Mesendoderm (in vitro differentiated cells): ENCODE data around the gene UBE2M.

Experiments used
- DNase-seq: peaks from one replicate; pipeline ENCODE4 v3.0.0; 2013
- H2AK5ac ChIP-seq: 2 replicates; pipeline ENCODE4 v1.6.1; 2013; ENCODE audit warnings: low read length, inconsistent platforms
- H2BK120ac ChIP-seq: 2 replicates; pipeline ENCODE4 v1.6.1; 2013; ENCODE audit warnings: low read depth, mild to moderate bottlenecking, low read length, moderate library complexity, mixed read lengths
- H2BK15ac ChIP-seq: replicated peaks from 2 replicates; pipeline ENCODE4 v1.6.1; 2013; ENCODE audit warnings: low read depth, mild to moderate bottlenecking, moderate library complexity
- H2BK5ac ChIP-seq: 2 replicates; pipeline ENCODE4 v1.6.1; 2013; ENCODE audit warnings: low read length, inconsistent platforms
- H3K18ac ChIP-seq: 2 replicates; pipeline ENCODE4 v1.6.1; 2013; ENCODE audit warnings: mild to moderate bottlenecking, low read length, mixed read lengths
- H3K23ac ChIP-seq: one replicate; pipeline ENCODE4 v1.6.1; 2013; ENCODE audit warnings: low read length
- H3K27ac ChIP-seq: 2 replicates; pipeline ENCODE4 v1.5.1; 2013; ENCODE audit warnings: low read depth, mild to moderate bottlenecking, inconsistent platforms, low read length, moderate library complexity
- H3K27me3 ChIP-seq: 2 replicates; pipeline ENCODE4 v1.6.1; 2013; ENCODE audit warnings: low read length, control low read depth, mild to moderate bottlenecking, inconsistent platforms; ENCODE audit not compliant: insufficient read depth, poor library complexity
- H3K36me3 ChIP-seq: 2 replicates; pipeline ENCODE4 v1.6.1; 2013; ENCODE audit warnings: low read length, inconsistent platforms; ENCODE audit not compliant: control insufficient read depth, insufficient read depth
- H3K4ac ChIP-seq: one replicate; pipeline ENCODE4 v1.6.1; 2013; ENCODE audit warnings: low read depth, mild to moderate bottlenecking, low read length, moderate library complexity
- H3K4me1 ChIP-seq: 2 replicates; pipeline ENCODE4 v1.6.1; 2013; ENCODE audit warnings: low read depth, low read length, inconsistent platforms; ENCODE audit not compliant: control insufficient read depth
- H3K4me2 ChIP-seq: 2 replicates; pipeline ENCODE4 v1.6.1; 2013; ENCODE audit warnings: low read length
- H3K4me3 ChIP-seq: 2 replicates; pipeline ENCODE4 v1.5.1; 2013; ENCODE audit warnings: mild to moderate bottlenecking, low read length
- H3K56ac ChIP-seq: one replicate; pipeline ENCODE4 v1.6.1; 2013; ENCODE audit warnings: low read length
- H3K79me1 ChIP-seq: 2 replicates; pipeline ENCODE4 v1.6.1; 2013; ENCODE audit warnings: low read length, inconsistent platforms
- H3K79me2 ChIP-seq: 2 replicates; pipeline ENCODE4 v1.6.1; 2013; ENCODE audit warnings: mild to moderate bottlenecking, low read length; ENCODE audit not compliant: control insufficient read depth, insufficient read depth
- H3K9ac ChIP-seq: 2 replicates; pipeline ENCODE4 v1.6.1; 2013; ENCODE audit warnings: low read length, inconsistent platforms
- H4K5ac ChIP-seq: one replicate; pipeline ENCODE4 v1.6.1; 2013; ENCODE audit warnings: low read length
- H4K8ac ChIP-seq: one replicate; pipeline ENCODE4 v1.6.1; 2013; ENCODE audit warnings: low read depth, mild to moderate bottlenecking, control low read depth, low read length, moderate library complexity
- whole genome bisulfite sequencing: extraction: QIAGEN DNeasy Blood & Tissue Kit; methylation state at CpG from one replicate; pipeline ENCODE4 v1.1.7; 2013; ENCODE audit warnings: low lambda C conversion rate, missing lambda C conversion rate; ENCODE audit not compliant: insufficient coverage; ENCODE audit errors: extremely low coverage; 5-methylcytosine and 5-hydroxymethylcytosine counted together

UBE2M gene

GRCh38 chr19:58548859-58549663 is 9.3 kb downstream of the UBE2M start:
- H2BK5ac ChIP-seq = no peak overlapping the region
- H3K27ac ChIP-seq = no peak overlapping the region
- H3K9ac ChIP-seq = no peak overlapping the region
- H3K23ac ChIP-seq = no peak overlapping the region
- no peak overlapping the region for H2BK15ac ChIP-seq
- H2AK5ac ChIP-seq = no peak overlapping the region
- H2BK120ac ChIP-seq = no peak overlapping the region
- WGBS = no CpG with 5 or more reads among the region's 20 CpGs
- H4K8ac ChIP-seq = no peak overlapping the region
- H3K4ac ChIP-seq = no peak overlapping the region
- H3K4me2 ChIP-seq = no peak overlapping the region
- no peak overlapping the region for H3K56ac ChIP-seq
- peaks cover 40% of the 10 kb centered on the region for H3K36me3 ChIP-seq
- H3K79me2 ChIP-seq = peaks cover 54% of the 10 kb centered on the region
- no peak overlapping the region for H4K5ac ChIP-seq
- DNase-seq = no peak
- H3K4me1 ChIP-seq = peaks cover 8% of the 10 kb centered on the region
- H3K79me1 ChIP-seq = peaks cover 33% of the 10 kb centered on the region
- no peak overlapping the region for H3K18ac ChIP-seq
- no peak overlapping the region for H3K4me3 ChIP-seq
- H3K27me3 ChIP-seq = no peaks in the 10 kb centered on the region

DNA sequence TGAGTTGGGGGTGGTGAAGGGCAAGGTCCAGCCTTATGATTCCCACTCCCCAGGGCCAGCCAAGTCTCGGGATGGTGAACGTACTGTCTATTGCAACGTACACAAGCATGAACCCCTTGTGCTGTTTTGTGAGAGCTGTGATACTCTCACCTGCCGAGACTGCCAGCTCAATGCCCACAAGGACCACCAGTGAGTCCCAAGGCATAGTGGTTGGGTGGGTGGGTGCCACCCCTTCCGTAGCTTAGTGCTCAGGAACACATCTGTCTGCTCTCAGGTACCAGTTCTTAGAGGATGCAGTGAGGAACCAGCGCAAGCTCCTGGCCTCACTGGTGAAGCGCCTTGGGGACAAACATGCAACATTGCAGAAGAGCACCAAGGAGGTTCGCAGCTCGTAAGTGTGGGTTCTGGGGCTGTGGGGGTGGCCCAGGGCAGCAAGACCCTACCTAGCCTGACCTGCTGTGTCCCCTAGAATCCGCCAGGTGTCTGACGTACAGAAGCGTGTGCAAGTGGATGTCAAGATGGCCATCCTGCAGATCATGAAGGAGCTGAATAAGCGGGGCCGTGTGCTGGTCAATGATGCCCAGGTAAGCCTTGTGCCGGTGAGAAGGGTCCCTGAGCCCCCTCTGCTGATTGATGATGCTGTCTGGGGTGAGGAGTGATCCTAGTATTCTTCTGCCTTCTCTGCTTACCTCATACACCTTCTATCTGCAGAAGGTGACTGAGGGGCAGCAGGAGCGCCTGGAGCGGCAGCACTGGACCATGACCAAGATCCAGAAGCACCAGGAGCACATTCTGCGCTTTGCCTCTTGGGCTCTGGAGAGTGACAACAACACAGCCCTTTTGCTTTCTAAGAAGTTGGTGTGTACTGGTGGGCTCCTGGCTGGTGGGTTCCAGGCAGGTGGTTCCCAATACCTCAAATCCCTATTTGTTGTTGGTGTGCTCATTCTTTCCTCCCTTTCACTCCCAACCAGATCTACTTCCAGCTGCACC is 10.8 kb downstream of the UBE2M start:
- H2BK5ac ChIP-seq = no peak overlapping the region
- peaks cover 8% of the 10 kb centered on the region for H3K4me1 ChIP-seq
- no peak overlapping the region for H4K8ac ChIP-seq
- H3K4me2 ChIP-seq = no peak overlapping the region
- H3K27me3 ChIP-seq = no peaks in the 10 kb centered on the region
- no peak overlapping the region for H2AK5ac ChIP-seq
- peak overlapping the region; percentile 23 for H3K9ac ChIP-seq
- H3K4me3 ChIP-seq = no peak overlapping the region
- H4K5ac ChIP-seq = no peak overlapping the region
- no peak overlapping the region for H3K23ac ChIP-seq
- H3K4ac ChIP-seq = no peak overlapping the region
- no peak overlapping the region for H3K27ac ChIP-seq
- H3K18ac ChIP-seq = no peak overlapping the region
- H3K36me3 ChIP-seq = peaks cover 40% of the 10 kb centered on the region
- peak overlapping the region; percentile 0 for H3K56ac ChIP-seq
- WGBS = no CpG with 5 or more reads among the region's 18 CpGs
- peaks cover 54% of the 10 kb centered on the region for H3K79me2 ChIP-seq
- DNase-seq = no peak
- no peak overlapping the region for H2BK15ac ChIP-seq
- peaks cover 33% of the 10 kb centered on the region for H3K79me1 ChIP-seq
- no peak overlapping the region for H2BK120ac ChIP-seq

- Histone ChIP-seq H3K4me2 (peak overlapping the region; percentile 73), H3K56ac (peak overlapping the region; percentile 99), H3K18ac (no peak overlapping the region), H3K27ac (no peak overlapping the region), H3K4ac (no peak overlapping the region), H3K36me3 (peaks cover 34% of the 10 kb centered on the region), H3K27me3 (no peaks in the 10 kb centered on the region), H3K23ac (no peak overlapping the region), H2AK5ac (no peak overlapping the region), H4K8ac (no peak overlapping the region), H3K9ac (peak overlapping the region; percentile 100), H4K5ac (no peak overlapping the region), H2BK15ac (no peak overlapping the region), H3K4me3 (peak overlapping the region; percentile 99), H2BK5ac (no peak overlapping the region), H2BK120ac (no peak overlapping the region), H3K79me1 (peaks cover 32% of the 10 kb centered on the region), H3K79me2 (peaks cover 54% of the 10 kb centered on the region), H3K4me1 (peaks cover 8% of the 10 kb centered on the region)
- DNase-seq = no peak
- WGBS = no CpG with 5 or more reads among the region's 1 CpG
Measured at GRCh38 chr19:58546019-58546530, 12.3 kb downstream of the UBE2M start.

- Histone ChIP-seq H3K18ac (peak overlapping the region; percentile 85), H2BK5ac (no peak overlapping the region), H3K56ac (peak overlapping the region; percentile 99), H3K79me2 (peaks cover 54% of the 10 kb centered on the region), H3K27ac (no peak overlapping the region), H3K4me1 (peaks cover 8% of the 10 kb centered on the region), H3K9ac (peak overlapping the region; percentile 100), H3K79me1 (peaks cover 29% of the 10 kb centered on the region), H2BK15ac (no peak overlapping the region), H2BK120ac (no peak overlapping the region), H3K4me3 (peak overlapping the region; percentile 99), H2AK5ac (no peak overlapping the region), H3K23ac (peak overlapping the region; percentile 94), H3K4me2 (peak overlapping the region; percentile 73), H3K27me3 (no peaks in the 10 kb centered on the region), H4K8ac (no peak overlapping the region), H3K36me3 (peaks cover 29% of the 10 kb centered on the region), H4K5ac (no peak overlapping the region), H3K4ac (peak overlapping the region; percentile 28)
- WGBS = no CpG with 5 or more reads among the region's 21 CpGs
- DNase-seq = no peak
Measured at GRCh38 chr19:58545286-58546018, 13.0 kb downstream of the UBE2M start.

DNA sequence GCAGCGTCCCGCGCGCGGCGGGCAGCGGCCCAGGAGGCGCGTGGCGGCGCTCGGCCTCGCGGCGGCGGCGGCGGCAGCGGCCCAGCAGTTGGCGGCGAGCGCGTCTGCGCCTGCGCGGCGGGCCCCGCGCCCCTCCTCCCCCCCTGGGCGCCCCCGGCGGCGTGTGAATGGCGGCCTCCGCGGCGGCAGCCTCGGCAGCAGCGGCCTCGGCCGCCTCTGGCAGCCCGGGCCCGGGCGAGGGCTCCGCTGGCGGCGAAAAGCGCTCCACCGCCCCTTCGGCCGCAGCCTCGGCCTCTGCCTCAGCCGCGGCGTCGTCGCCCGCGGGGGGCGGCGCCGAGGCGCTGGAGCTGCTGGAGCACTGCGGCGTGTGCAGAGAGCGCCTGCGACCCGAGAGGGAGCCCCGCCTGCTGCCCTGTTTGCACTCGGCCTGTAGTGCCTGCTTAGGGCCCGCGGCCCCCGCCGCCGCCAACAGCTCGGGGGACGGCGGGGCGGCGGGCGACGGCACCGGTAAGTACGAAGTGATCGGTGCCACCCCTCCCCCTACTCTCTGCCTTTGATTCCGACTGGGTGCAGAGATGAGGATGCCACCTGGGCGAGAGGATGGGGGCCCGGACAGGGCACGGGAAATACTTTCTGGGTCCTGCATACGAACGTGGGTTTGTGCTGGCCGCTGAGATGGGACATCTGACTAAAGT is 13.7 kb downstream of the UBE2M start:
- Histone ChIP-seq H4K5ac (no peak overlapping the region), H3K4me1 (peaks cover 8% of the 10 kb centered on the region), H3K79me1 (peaks cover 24% of the 10 kb centered on the region), H3K4me3 (peak overlapping the region; percentile 99), H3K18ac (peak overlapping the region; percentile 85), H2BK15ac (no peak overlapping the region), H3K36me3 (peaks cover 24% of the 10 kb centered on the region), H2BK120ac (no peak overlapping the region), H3K27ac (peak overlapping the region; percentile 99), H3K56ac (peak overlapping the region; percentile 99), H2AK5ac (peak overlapping the region; percentile 69), H4K8ac (peak overlapping the region; percentile 98), H2BK5ac (peak overlapping the region; percentile 84), H3K4me2 (peak overlapping the region; percentile 73), H3K27me3 (no peaks in the 10 kb centered on the region), H3K23ac (peak overlapping the region; percentile 94), H3K9ac (peak overlapping the region; percentile 100), H3K4ac (peak overlapping the region; percentile 28), H3K79me2 (peaks cover 49% of the 10 kb centered on the region)
- peak; percentile 57 for DNase-seq
- no CpG with 5 or more reads among the region's 92 CpGs for whole genome bisulfite sequencing
